Activated naive CD4-positive, alpha-beta T cell treated with anti-CD3 and anti-CD28 coated beads, Interleukin-2, amount 50 U/mL, for 24 hours (primary cell): ENCODE measurements around the gene KIF26A.

Source experiments
- H3K27ac Mint-ChIP-seq: one replicate; pipeline ENCODE4 v1.8.0; 2021; ENCODE audit warnings: mild to moderate bottlenecking, mixed read lengths
- H3K27me3 Mint-ChIP-seq: one replicate; pipeline ENCODE4 v1.8.0; 2021; ENCODE audit warnings: mixed read lengths
- H3K36me3 Mint-ChIP-seq: one replicate; pipeline ENCODE4 v1.8.0; 2021; ENCODE audit warnings: mixed read lengths
- H3K4me1 Mint-ChIP-seq: one replicate; pipeline ENCODE4 v1.8.0; 2021; ENCODE audit warnings: mixed read lengths
- H3K4me3 Mint-ChIP-seq: one replicate; pipeline ENCODE4 v1.8.0; 2021; ENCODE audit warnings: mild to moderate bottlenecking, mixed read lengths
- H3K9me3 Mint-ChIP-seq: one replicate; pipeline ENCODE4 v1.8.0; 2021; ENCODE audit warnings: mixed read lengths

KIF26A gene

GRCh38 chr14:104163541-104163940 lies 25.2 kb downstream of the KIF26A start:
- H3K36me3 Mint-ChIP-seq = no peaks in the 10 kb centered on the region
- H3K4me3 Mint-ChIP-seq = no peak overlapping the region
- H3K9me3 Mint-ChIP-seq = no peaks in the 10 kb centered on the region
- no peaks in the 10 kb centered on the region for H3K4me1 Mint-ChIP-seq
- no peak overlapping the region for H3K27ac Mint-ChIP-seq
- H3K27me3 Mint-ChIP-seq = no peaks in the 10 kb centered on the region

- Mint-ChIP-seq H3K4me1 (no peaks in the 10 kb centered on the region), H3K27ac (no peak overlapping the region), H3K27me3 (no peaks in the 10 kb centered on the region), H3K9me3 (no peaks in the 10 kb centered on the region), H3K4me3 (no peak overlapping the region), H3K36me3 (no peaks in the 10 kb centered on the region)
These were observed 25.7 kb downstream of the KIF26A start for GRCh38 chr14:104164041-104164440.

GRCh38 chr14:104164512-104164911 lies 26.1 kb downstream of the KIF26A start:
- Mint-ChIP-seq H3K36me3 (no peaks in the 10 kb centered on the region), H3K27ac (no peak overlapping the region), H3K4me3 (no peak overlapping the region), H3K27me3 (no peaks in the 10 kb centered on the region), H3K9me3 (no peaks in the 10 kb centered on the region), H3K4me1 (no peaks in the 10 kb centered on the region)

DNA sequence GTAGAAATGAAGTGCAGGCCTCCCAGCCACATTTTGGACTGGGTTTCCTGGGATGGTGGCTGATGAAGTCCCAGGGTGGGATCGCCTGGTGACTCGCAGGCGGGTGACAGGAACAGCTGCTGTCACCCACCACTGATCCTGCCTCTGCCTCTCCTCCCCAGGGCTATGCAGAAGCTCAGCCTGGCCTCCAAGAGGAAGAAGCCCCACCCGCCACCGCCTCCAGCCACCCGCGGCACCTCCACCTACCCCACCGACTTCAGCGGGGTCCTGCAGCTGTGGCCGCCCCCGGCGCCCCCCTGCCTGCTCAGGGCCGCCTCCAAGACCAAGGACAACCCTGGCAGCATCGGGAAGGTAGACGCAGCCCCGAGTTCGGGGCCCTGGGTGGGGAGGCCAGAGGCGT lies 28.3 kb downstream of the KIF26A start:
- H3K9me3 Mint-ChIP-seq = no peaks in the 10 kb centered on the region
- H3K4me3 Mint-ChIP-seq = no peak overlapping the region
- H3K36me3 Mint-ChIP-seq = no peaks in the 10 kb centered on the region
- no peak overlapping the region for H3K27ac Mint-ChIP-seq
- H3K27me3 Mint-ChIP-seq = no peaks in the 10 kb centered on the region
- H3K4me1 Mint-ChIP-seq = no peaks in the 10 kb centered on the region

DNA sequence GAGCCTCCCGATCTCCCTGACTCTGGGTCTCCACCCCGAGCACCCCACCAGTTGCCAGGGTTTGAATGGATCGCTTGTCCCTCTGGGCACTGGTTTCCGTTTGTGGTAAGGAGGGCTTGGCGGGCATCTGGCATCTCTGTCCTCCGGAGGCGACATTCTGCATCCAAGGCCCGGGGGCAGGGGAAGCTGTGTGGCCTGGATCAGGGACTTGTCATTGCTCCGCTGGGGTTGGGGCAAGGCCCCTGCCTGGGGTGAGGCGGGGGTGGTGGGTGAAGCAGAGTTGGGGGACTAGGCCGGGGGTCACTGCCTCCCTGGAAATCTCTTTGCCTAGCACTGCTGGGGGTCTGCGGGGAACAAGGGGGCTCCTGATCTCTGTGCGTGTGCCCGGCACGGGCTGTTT lies 30.2 kb downstream of the KIF26A start:
- Mint-ChIP-seq H3K9me3 (no peaks in the 10 kb centered on the region), H3K4me1 (no peaks in the 10 kb centered on the region), H3K27ac (no peak overlapping the region)

GRCh38 chr14:104169005-104169698 lies 30.8 kb downstream of the KIF26A start:
- Mint-ChIP-seq H3K9me3 (no peaks in the 10 kb centered on the region), H3K4me3 (no peak overlapping the region), H3K36me3 (no peaks in the 10 kb centered on the region), H3K27me3 (no peaks in the 10 kb centered on the region), H3K4me1 (no peaks in the 10 kb centered on the region), H3K27ac (no peak overlapping the region)

More for the DNA sequence above, 30.2 kb downstream of the KIF26A start:
- H3K27me3 Mint-ChIP-seq = no peaks in the 10 kb centered on the region
- no peaks in the 10 kb centered on the region for H3K36me3 Mint-ChIP-seq
- no peak overlapping the region for H3K4me3 Mint-ChIP-seq

- Mint-ChIP-seq H3K4me3 (no peak overlapping the region), H3K27ac (no peak overlapping the region), H3K9me3 (no peaks in the 10 kb centered on the region), H3K27me3 (no peaks in the 10 kb centered on the region), H3K4me1 (no peaks in the 10 kb centered on the region), H3K36me3 (no peaks in the 10 kb centered on the region)
These were observed 31.5 kb downstream of the KIF26A start for GRCh38 chr14:104169699-104170479.

DNA sequence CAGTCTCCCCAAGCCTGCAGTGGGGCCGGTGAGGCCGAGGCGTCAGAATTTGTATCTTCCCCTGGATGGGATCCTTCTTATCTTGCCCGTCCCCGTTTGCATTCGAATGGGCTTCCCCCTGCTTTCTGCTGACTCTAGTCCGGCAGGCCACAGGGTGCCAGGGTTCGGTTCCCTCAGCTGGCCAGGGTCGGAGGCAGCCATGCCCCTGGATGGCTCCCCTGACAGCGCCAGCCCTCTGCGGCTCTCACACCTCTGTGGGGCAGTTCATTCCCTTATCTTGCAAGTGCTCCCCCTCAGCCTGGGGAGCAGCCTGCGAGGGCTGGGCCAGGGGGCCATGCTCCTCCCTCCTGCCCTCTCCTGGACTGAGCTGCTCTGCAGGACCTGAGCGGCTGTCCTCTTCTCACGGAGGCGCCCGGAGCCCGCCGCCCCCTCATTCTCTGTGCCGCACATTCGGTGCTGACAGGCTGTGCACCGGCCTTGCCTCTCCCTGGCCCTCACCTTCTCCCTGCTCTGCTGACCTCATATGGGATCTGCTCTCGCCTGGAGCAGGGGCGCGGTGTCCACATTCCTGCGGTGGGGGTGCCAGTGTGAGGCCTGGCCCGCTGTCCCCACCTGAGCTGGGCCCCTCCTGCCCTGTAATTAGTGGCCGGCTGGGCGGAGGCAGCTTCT lies 32.8 kb downstream of the KIF26A start:
- H3K27me3 Mint-ChIP-seq = no peaks in the 10 kb centered on the region
- no peaks in the 10 kb centered on the region for H3K36me3 Mint-ChIP-seq
- H3K9me3 Mint-ChIP-seq = no peaks in the 10 kb centered on the region
- no peak overlapping the region for H3K4me3 Mint-ChIP-seq
- no peak overlapping the region for H3K27ac Mint-ChIP-seq
- H3K4me1 Mint-ChIP-seq = no peaks in the 10 kb centered on the region

DNA sequence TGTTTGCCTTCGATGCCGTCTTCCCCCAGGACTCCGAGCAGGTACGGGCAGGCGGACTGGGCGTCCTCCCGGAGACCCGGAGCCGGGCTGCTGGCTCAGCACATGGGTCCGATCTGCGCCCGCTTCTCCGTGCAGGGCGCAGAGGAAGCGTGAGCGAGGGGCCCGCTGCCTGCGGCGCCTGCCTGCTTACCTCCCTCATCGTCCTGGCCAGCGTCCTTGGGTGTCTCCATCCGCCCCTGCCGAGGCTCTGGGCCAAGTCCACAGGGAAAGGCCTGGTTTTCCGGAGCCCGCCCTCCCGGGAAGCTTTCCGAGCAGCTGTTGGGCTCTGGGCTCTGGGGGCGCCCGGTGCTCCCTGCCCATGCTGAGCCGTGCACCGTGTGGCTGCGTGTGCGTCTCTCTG lies 33.5 kb downstream of the KIF26A start:
- no peaks in the 10 kb centered on the region for H3K27me3 Mint-ChIP-seq
- no peaks in the 10 kb centered on the region for H3K36me3 Mint-ChIP-seq
- no peaks in the 10 kb centered on the region for H3K4me1 Mint-ChIP-seq
- H3K9me3 Mint-ChIP-seq = no peaks in the 10 kb centered on the region
- no peak overlapping the region for H3K27ac Mint-ChIP-seq
- no peak overlapping the region for H3K4me3 Mint-ChIP-seq

DNA sequence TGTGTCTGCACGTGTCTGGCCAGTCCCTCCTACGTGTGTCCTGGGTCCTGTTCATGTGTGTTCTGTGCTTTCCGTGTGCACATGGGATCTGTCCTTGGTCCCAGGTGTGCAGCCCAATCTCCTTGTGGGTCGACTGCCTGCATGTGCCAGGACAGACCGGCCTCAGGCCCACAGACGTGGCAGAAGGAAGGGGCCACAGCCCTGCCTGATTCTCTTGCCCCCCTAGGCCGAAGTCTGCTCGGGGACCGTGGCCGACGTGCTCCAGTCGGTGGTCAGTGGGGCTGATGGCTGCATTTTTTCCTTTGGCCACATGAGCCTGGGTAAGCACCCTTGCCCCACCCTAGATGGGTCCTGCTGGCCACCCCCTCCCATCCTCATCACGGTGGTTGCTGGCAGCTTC lies 34.0 kb downstream of the KIF26A start:
- Mint-ChIP-seq H3K4me3 (no peak overlapping the region), H3K9me3 (no peaks in the 10 kb centered on the region), H3K4me1 (no peaks in the 10 kb centered on the region), H3K27ac (no peak overlapping the region), H3K27me3 (no peaks in the 10 kb centered on the region), H3K36me3 (no peaks in the 10 kb centered on the region)

- Mint-ChIP-seq H3K4me1 (no peaks in the 10 kb centered on the region), H3K36me3 (no peaks in the 10 kb centered on the region), H3K9me3 (no peaks in the 10 kb centered on the region), H3K27ac (no peak overlapping the region), H3K27me3 (no peaks in the 10 kb centered on the region), H3K4me3 (no peak overlapping the region)
These were observed 34.5 kb downstream of the KIF26A start for GRCh38 chr14:104172880-104173279.

GRCh38 chr14:104174051-104174450 lies 35.7 kb downstream of the KIF26A start:
- no peaks in the 10 kb centered on the region for H3K36me3 Mint-ChIP-seq
- no peaks in the 10 kb centered on the region for H3K9me3 Mint-ChIP-seq
- no peak overlapping the region for H3K4me3 Mint-ChIP-seq
- H3K27me3 Mint-ChIP-seq = no peaks in the 10 kb centered on the region
- H3K27ac Mint-ChIP-seq = no peak overlapping the region
- no peaks in the 10 kb centered on the region for H3K4me1 Mint-ChIP-seq

DNA sequence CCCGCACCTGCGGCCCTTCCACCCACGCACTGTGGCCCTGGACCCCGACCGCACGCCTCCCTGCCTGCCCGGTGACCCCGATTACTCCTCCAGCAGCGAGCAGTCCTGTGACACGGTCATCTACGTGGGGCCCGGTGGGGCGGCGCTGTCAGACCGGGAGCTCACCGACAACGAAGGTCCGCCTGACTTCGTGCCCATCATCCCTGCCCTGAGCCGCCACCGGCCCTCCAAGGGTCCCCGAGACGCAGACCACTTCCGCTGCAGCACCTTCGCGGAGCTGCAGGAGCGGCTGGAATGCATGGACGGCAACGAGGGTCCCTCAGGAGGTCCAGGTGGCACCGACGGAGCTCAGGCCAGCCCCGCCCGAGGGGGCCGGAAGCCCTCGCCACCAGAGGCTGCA lies 36.7 kb downstream of the KIF26A start:
- Mint-ChIP-seq H3K4me3 (no peak overlapping the region), H3K4me1 (no peaks in the 10 kb centered on the region), H3K27ac (no peak overlapping the region), H3K36me3 (no peaks in the 10 kb centered on the region), H3K9me3 (no peaks in the 10 kb centered on the region), H3K27me3 (no peaks in the 10 kb centered on the region)

DNA sequence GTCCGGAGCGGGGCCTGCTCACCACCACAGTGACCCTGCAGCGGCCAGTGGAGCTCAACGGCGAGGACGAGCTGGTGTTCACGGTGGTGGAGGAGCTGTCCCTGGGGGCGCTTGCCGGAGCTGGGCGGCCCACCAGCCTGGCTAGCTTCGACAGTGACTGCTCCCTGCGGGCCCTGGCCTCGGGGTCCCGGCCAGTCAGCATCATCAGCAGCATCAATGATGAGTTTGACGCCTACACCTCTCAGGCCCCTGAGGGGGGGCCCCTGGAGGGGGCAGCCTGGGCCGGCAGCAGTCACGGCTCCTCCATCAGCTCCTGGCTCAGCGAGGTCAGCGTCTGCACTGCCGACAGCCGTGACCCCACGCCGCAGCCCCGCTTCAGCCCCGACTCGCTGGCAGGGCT lies 37.4 kb downstream of the KIF26A start:
- H3K4me3 Mint-ChIP-seq = no peak overlapping the region
- no peaks in the 10 kb centered on the region for H3K9me3 Mint-ChIP-seq
- no peaks in the 10 kb centered on the region for H3K4me1 Mint-ChIP-seq
- H3K27ac Mint-ChIP-seq = no peak overlapping the region
- no peaks in the 10 kb centered on the region for H3K36me3 Mint-ChIP-seq
- no peaks in the 10 kb centered on the region for H3K27me3 Mint-ChIP-seq

DNA sequence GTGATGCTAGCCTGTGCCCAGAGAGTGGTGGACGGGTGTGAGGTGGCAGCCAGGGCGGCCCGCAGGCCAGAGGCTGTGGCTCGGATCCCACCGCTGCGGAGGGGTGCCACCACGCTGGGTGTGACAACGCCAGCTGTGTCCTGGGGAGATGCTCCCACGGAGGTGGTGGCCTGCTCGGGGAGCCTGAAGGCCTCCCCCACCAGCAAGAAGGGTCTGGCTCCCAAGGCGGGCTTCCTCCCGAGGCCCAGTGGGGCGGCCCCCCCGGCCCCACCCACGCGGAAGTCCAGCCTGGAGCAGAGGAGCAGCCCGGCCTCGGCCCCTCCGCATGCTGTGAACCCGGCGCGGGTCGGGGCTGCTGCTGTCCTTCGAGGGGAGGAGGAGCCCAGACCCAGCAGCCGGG lies 38.2 kb downstream of the KIF26A start:
- Mint-ChIP-seq H3K4me1 (no peaks in the 10 kb centered on the region), H3K4me3 (no peak overlapping the region), H3K27ac (no peak overlapping the region), H3K27me3 (no peaks in the 10 kb centered on the region), H3K36me3 (no peaks in the 10 kb centered on the region), H3K9me3 (no peaks in the 10 kb centered on the region)

- Mint-ChIP-seq H3K4me3 (no peak overlapping the region), H3K9me3 (no peaks in the 10 kb centered on the region), H3K36me3 (no peaks in the 10 kb centered on the region), H3K27me3 (no peaks in the 10 kb centered on the region), H3K4me1 (no peaks in the 10 kb centered on the region), H3K27ac (no peak overlapping the region)
These were observed 39.0 kb downstream of the KIF26A start for GRCh38 chr14:104177411-104177810.
